HG03139 (cell line): ENCODE results near the gene OR2T27.
"Not testable (repeated sequence)": the region's sequence is repeated elsewhere in the genome, so short reads cannot be mapped to it uniquely, and the experiment has no call there.

ENCODE experiments used
- ATAC-seq: cut with Tn5 transposase; IDR thresholded peaks from one replicate; pipeline ENCODE4 v1.9.1; 2021; ENCODE audit not compliant: unreplicated experiment

Gene OR2T27

GRCh38 chr1:248655354-248655753 is at the start of gene OR2T27:
Gene OR2T27, minus strand, starts transcription at chr1:248655528. Its CDS starts 4,644 bp downstream, at chr1:248650884.
- ATAC-seq: not testable (repeated sequence)

- no peak for ATAC-seq
Observed at GRCh38 chr1:248704606-248705005, 49.3 kb upstream of the OR2T27 start.

- ATAC-seq: no peak
Observed at GRCh38 chr1:248703674-248704073, 48.3 kb upstream of the OR2T27 start.

GRCh38 chr1:248702714-248703113 is 47.4 kb upstream of the OR2T27 start, which contains the start of gene OR14I1:
Gene OR14I1, minus strand, starts transcription at chr1:248702766.
- ATAC-seq: no peak

GRCh38 chr1:248699099-248699498 is 43.8 kb upstream of the OR2T27 start:
- no peak for ATAC-seq

GRCh38 chr1:248697907-248698306 is 42.6 kb upstream of the OR2T27 start:
- ATAC-seq: no peak

GRCh38 chr1:248696774-248697173 is 41.4 kb upstream of the OR2T27 start:
- no peak for ATAC-seq

- no peak for ATAC-seq
Observed at GRCh38 chr1:248696261-248696660, 40.9 kb upstream of the OR2T27 start.

GRCh38 chr1:248695451-248696132 is 40.3 kb upstream of the OR2T27 start:
- ATAC-seq: no peak

GRCh38 chr1:248691567-248692155 is 36.3 kb upstream of the OR2T27 start:
- ATAC-seq: no peak

GRCh38 chr1:248688527-248689298 is 33.4 kb upstream of the OR2T27 start:
- peak; percentile 63 for ATAC-seq

- peak; percentile 80 for ATAC-seq
Observed at GRCh38 chr1:248686815-248687214, 31.5 kb upstream of the OR2T27 start.

- no peak for ATAC-seq
Observed at GRCh38 chr1:248681651-248682050, 26.3 kb upstream of the OR2T27 start.

- ATAC-seq: no peak
Observed at GRCh38 chr1:248670003-248670402, 14.7 kb upstream of the OR2T27 start.

- ATAC-seq: peak; percentile 99
Observed at GRCh38 chr1:248663453-248664328, 8.4 kb upstream of the OR2T27 start.

- not testable (repeated sequence) for ATAC-seq
Observed at GRCh38 chr1:248656797-248657196, 1.5 kb upstream of the OR2T27 start.

GRCh38 chr1:248648770-248649536 is 6.4 kb downstream of the OR2T27 start:
- not testable (repeated sequence) for ATAC-seq

GRCh38 chr1:248645178-248645577 is 10.2 kb downstream of the OR2T27 start, which contains the start of gene OR2T35:
Gene OR2T35, minus strand, starts transcription at chr1:248645278. Its CDS starts 6,020 bp downstream, at chr1:248639258.
- not testable (repeated sequence) for ATAC-seq

GRCh38 chr1:248642971-248643651 is 12.2 kb downstream of the OR2T27 start:
- ATAC-seq: peak; percentile 51
